ENCODE results near the gene KRT12. TPM values are rescaled to one million over a fixed set of nuclear protein-coding genes. Genes with fewer than 3 reads are reported as not detected.

The KRT12 gene
- total RNA-seq, 2 experiments from 2014 or later = not detected

GRCh38 chr17:40903129-40903847 lies 36.3 kb upstream of the KRT12 start:
- Mint-ChIP-seq H3K4me3 (no peak overlapping the region), H3K27me3 (ENCODE audit: low read depth) (peaks cover 26% of the 10 kb centered on the region), H3K9me3 (ENCODE audit: insufficient read depth) (no peaks in the 10 kb centered on the region), H3K4me1 (ENCODE audit: low read depth) (peaks cover 2% of the 10 kb centered on the region), H3K27ac (no peak overlapping the region), H3K36me3 (ENCODE audit: low read depth) (no peaks in the 10 kb centered on the region)
- ATAC-seq (no peak), DNase-seq (no peak)
- ChIA-PET CTCF (interaction anchor here (0.8 to 1.0 kb wide), 2 partner anchors 646 to 760 kb away, joined by 3 to 5 read pairs; no protein-coding TSS in a partner anchor), POLR2A (no interaction called here)

DNA sequence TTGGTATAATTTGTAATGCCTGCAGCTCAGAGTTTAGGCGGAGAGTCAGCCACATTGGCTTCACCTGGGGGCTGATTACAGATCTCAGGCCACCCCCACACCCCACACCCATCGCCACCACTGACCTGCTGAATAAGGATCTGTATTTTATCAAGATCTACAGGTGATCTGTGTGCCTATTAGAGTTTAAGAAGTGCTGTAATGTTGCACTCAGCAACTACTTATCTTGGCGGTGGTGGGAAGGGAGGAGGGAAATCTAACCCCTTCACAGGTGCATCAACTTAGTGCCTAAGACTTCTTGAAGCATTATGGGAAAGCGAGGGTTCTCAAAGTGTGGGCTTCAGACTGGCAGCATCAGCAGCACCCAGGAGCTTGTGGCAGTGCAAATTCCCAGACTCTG lies 35.5 kb upstream of the KRT12 start:
- ATAC-seq = no peak
- Mint-ChIP-seq H3K4me1 (ENCODE audit: low read depth) (peaks cover 2% of the 10 kb centered on the region), H3K27ac (no peak overlapping the region), H3K9me3 (ENCODE audit: insufficient read depth) (no peaks in the 10 kb centered on the region), H3K4me3 (no peak overlapping the region), H3K36me3 (ENCODE audit: low read depth) (no peaks in the 10 kb centered on the region), H3K27me3 (ENCODE audit: low read depth) (peaks cover 23% of the 10 kb centered on the region)
- POLR2A ChIA-PET = interaction anchor here (0.6 kb wide), 1 partner anchor 438 kb away, joined by 4 read pairs; no protein-coding TSS in a partner anchor
- CTCF ChIA-PET = interaction anchor here (1.0 to 2.0 kb wide), 5 partner anchors 99 to 760 kb away, joined by 3 to 7 read pairs (median 5); no protein-coding TSS in a partner anchor
- no peak for DNase-seq

DNA sequence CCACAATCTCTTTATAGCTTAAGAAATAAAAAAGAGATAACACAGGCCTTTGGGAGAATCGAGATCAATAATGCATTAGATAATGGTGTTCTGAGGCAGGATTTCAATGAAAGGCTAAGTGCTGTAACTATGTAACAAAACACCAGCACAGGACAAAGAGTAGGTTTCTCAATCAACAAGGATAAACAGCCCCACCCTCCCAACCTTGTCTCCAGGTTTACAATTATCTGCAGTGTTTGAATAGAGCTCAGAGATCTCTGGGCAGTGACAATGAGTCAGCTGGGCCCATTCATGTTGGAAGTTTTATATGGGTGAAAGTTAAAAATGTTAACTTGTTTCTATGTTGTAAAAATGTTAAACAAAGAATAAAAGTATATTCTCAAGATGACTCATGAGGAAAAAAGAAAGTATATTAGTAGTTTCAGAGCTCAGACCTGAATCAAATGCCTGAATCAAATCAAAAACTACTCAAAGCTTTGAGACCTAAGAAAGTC lies 35.0 kb upstream of the KRT12 start:
- H3K27me3 Mint-ChIP-seq (ENCODE audit: low read depth) = peaks cover 23% of the 10 kb centered on the region
- CTCF ChIA-PET = interaction anchor here (1.0 to 2.0 kb wide), 5 partner anchors 98 to 761 kb away, joined by 3 to 7 read pairs (median 5); no protein-coding TSS in a partner anchor
- no peak overlapping the region for H3K27ac Mint-ChIP-seq

GRCh38 chr17:40900809-40901356 lies 33.9 kb upstream of the KRT12 start:
- ATAC-seq (no peak), DNase-seq (no peak)
- Mint-ChIP-seq H3K27ac (no peak overlapping the region), H3K4me3 (no peak overlapping the region), H3K36me3 (ENCODE audit: low read depth) (no peaks in the 10 kb centered on the region), H3K27me3 (ENCODE audit: low read depth) (peaks cover 16% of the 10 kb centered on the region), H3K9me3 (ENCODE audit: insufficient read depth) (no peaks in the 10 kb centered on the region), H3K4me1 (ENCODE audit: low read depth) (peaks cover 2% of the 10 kb centered on the region)
- POLR2A ChIA-PET = no interaction called here
- CTCF ChIA-PET = interaction anchor here (1.4 to 2.0 kb wide), 2 partner anchors 748 to 762 kb away, joined by 3 to 7 read pairs; no protein-coding TSS in a partner anchor

More for the DNA sequence above, 35.0 kb upstream of the KRT12 start:
- H3K4me1 Mint-ChIP-seq (ENCODE audit: low read depth) = peaks cover 2% of the 10 kb centered on the region
- POLR2A ChIA-PET = interaction anchor here (0.6 kb wide), 1 partner anchor 438 kb away, joined by 4 read pairs; no protein-coding TSS in a partner anchor
- no peaks in the 10 kb centered on the region for H3K9me3 Mint-ChIP-seq (ENCODE audit: insufficient read depth)
- H3K4me3 Mint-ChIP-seq = no peak overlapping the region
- ATAC-seq = no peak
- DNase-seq = no peak
- no peaks in the 10 kb centered on the region for H3K36me3 Mint-ChIP-seq (ENCODE audit: low read depth)

DNA sequence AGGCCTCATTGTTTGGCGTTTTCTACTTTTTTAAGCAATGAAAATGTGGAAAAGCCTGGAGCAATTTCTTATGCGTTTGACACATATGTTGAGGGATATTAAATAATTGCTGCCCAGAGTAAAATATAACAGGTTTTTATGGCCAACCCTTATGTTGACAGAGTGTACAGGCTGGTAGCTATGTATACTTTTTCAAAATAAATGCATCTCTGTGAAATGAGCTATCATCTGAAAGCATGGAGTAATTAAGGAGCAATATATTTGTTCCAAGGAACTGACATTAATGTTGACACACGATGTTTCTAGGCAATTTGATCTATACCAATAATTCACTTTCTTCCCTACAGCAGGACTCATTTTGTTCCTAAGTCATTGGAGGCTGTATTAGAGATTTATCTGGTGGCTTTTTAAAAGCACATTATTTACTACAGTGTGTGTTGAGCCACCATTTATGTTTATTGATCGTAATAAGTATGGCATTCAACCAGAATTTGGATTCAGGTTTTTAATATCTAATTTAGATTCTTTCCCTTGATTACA lies 30.0 kb upstream of the KRT12 start:
- no peaks in the 10 kb centered on the region for H3K36me3 Mint-ChIP-seq (ENCODE audit: low read depth)
- DNase-seq (no peak), ATAC-seq (no peak)
- H3K4me3 Mint-ChIP-seq = no peak overlapping the region
- H3K9me3 Mint-ChIP-seq (ENCODE audit: insufficient read depth) = no peaks in the 10 kb centered on the region
- peaks cover 4% of the 10 kb centered on the region for H3K4me1 Mint-ChIP-seq (ENCODE audit: low read depth)
- CTCF ChIA-PET = interaction anchor here (0.6 to 2.4 kb wide), 3 partner anchors 12 to 769 kb away, joined by 3 to 7 read pairs (median 3); no protein-coding TSS in a partner anchor
- POLR2A ChIA-PET = no interaction called here
- peaks cover 24% of the 10 kb centered on the region for H3K27me3 Mint-ChIP-seq (ENCODE audit: low read depth)
- no peak overlapping the region for H3K27ac Mint-ChIP-seq

DNA sequence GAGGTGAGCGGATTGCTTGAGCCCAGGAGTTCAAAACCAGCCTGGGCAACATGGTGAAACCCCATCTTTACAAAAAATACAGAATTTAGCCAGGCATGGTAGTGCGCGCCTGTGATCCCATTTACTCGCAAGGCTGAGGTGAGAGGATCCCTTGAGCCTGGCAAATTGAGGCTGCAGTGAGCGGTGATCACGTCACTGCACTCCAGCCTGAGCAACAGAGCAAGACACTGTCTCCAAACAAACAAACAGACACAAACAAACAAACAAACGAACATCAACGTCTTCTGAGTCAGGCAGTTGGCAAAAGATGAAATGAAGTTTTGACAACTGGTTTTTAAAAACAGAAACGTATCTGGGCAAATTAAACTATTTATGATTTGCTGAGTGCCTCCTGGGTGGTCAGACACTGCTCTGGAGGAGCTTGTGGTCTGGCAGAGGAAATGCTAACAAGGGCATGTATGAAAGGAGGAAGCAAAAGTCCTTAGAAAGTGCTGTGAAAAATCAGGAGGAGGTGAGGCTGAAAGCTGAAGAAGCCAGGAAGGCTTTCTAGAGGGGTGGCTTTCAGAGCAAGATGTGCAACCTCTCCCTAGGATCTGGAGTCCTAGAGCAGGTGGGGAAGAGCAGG lies 28.2 kb upstream of the KRT12 start:
- H3K4me1 Mint-ChIP-seq (ENCODE audit: low read depth) = peaks cover 3% of the 10 kb centered on the region
- H3K4me3 Mint-ChIP-seq = no peak overlapping the region
- H3K27ac Mint-ChIP-seq = no peak overlapping the region
- no peaks in the 10 kb centered on the region for H3K36me3 Mint-ChIP-seq (ENCODE audit: low read depth)
- ChIA-PET POLR2A (no interaction called here), CTCF (no interaction called here)
- H3K27me3 Mint-ChIP-seq (ENCODE audit: low read depth) = peaks cover 19% of the 10 kb centered on the region
- DNase-seq = no peak
- ATAC-seq = no peak
- H3K9me3 Mint-ChIP-seq (ENCODE audit: insufficient read depth) = no peaks in the 10 kb centered on the region

DNA sequence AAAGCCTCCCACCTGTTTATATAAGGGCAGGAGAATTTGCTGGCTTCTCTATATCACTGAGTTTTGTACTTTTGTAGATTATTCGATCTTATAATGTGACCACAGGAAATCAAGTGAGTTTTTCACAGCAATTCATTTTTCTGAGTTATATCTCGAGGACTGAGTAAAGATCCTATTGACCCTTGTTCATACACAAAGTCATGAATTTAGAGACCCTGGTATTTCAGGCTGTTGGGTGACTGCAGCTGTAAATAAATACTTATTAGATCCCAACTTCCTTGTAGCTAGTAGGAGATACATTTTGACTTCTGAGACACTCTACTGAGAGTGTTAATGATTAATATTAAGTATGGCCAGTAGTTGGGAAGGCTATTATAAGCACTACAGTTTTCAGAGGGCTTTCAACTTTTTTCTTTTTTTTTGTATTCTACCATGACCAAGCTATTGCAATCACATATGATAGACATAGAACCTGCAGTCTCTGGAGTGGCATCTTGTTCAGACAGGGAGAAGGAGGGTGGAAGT lies 21.2 kb upstream of the KRT12 start:
- Mint-ChIP-seq H3K4me1 (ENCODE audit: low read depth) (no peaks in the 10 kb centered on the region), H3K27me3 (ENCODE audit: low read depth) (peaks cover 31% of the 10 kb centered on the region), H3K4me3 (no peak overlapping the region), H3K27ac (no peak overlapping the region), H3K9me3 (ENCODE audit: insufficient read depth) (no peaks in the 10 kb centered on the region), H3K36me3 (ENCODE audit: low read depth) (no peaks in the 10 kb centered on the region)
- POLR2A ChIA-PET = no interaction called here
- ATAC-seq (no peak), DNase-seq (no peak)
- CTCF ChIA-PET = no interaction called here

DNA sequence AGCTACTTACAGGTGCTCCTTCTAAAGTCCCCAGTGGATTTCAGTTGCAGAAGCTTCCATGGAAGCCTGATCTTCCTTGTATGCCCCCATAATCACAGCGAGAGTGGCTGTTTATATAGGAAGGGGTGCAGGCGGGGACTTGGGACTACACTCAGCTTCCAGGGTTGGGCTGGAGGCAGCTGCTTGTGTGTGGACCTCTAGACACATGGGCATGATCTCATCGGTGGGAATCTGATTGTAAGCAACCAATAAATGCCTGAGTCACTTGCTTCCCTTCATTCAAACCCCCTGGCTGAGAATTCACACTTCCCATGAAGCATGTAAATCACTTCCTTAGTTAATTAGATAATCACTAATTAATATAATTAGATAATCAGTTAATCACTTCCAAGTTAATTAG lies 19.1 kb upstream of the KRT12 start:
- H3K4me3 Mint-ChIP-seq = no peak overlapping the region

GRCh38 chr17:40884708-40885512 lies 17.9 kb upstream of the KRT12 start, which contains the start of gene KRT20:
TSS of gene KRT20 (minus strand) at chr17:40885242. CDS start at chr17:40885185, 57 bp downstream.
- H3K27ac Mint-ChIP-seq = no peak within 1 kb of the TSS
- ChIA-PET POLR2A (no interaction called here), CTCF (interaction anchor here (1.5 to 1.6 kb wide), 2 partner anchors 11 to 26 kb away, joined by 4 read pairs; no protein-coding TSS in a partner anchor)
- H3K27me3 Mint-ChIP-seq (ENCODE audit: low read depth) = peaks cover 26% of the 10 kb centered on the region
- H3K36me3 Mint-ChIP-seq (ENCODE audit: low read depth) = no peaks in the 10 kb centered on the region
- ATAC-seq (no peak), DNase-seq (no peak)
- H3K9me3 Mint-ChIP-seq (ENCODE audit: insufficient read depth) = no peaks in the 10 kb centered on the region
- no peak within 1 kb of the TSS for H3K4me3 Mint-ChIP-seq
- H3K4me1 Mint-ChIP-seq (ENCODE audit: low read depth) = no peaks in the 10 kb centered on the region

More for the DNA sequence above, 19.1 kb upstream of the KRT12 start:
- Mint-ChIP-seq H3K36me3 (ENCODE audit: low read depth) (no peaks in the 10 kb centered on the region), H3K4me1 (ENCODE audit: low read depth) (no peaks in the 10 kb centered on the region), H3K27ac (no peak overlapping the region), H3K27me3 (ENCODE audit: low read depth) (peaks cover 25% of the 10 kb centered on the region), H3K9me3 (ENCODE audit: insufficient read depth) (no peaks in the 10 kb centered on the region)
- DNase-seq (no peak), ATAC-seq (no peak)
- POLR2A ChIA-PET = no interaction called here
- CTCF ChIA-PET = interaction anchor here (0.8 to 1.0 kb wide), 2 partner anchors 38 to 663 kb away, joined by 3 to 4 read pairs; no protein-coding TSS in a partner anchor

DNA sequence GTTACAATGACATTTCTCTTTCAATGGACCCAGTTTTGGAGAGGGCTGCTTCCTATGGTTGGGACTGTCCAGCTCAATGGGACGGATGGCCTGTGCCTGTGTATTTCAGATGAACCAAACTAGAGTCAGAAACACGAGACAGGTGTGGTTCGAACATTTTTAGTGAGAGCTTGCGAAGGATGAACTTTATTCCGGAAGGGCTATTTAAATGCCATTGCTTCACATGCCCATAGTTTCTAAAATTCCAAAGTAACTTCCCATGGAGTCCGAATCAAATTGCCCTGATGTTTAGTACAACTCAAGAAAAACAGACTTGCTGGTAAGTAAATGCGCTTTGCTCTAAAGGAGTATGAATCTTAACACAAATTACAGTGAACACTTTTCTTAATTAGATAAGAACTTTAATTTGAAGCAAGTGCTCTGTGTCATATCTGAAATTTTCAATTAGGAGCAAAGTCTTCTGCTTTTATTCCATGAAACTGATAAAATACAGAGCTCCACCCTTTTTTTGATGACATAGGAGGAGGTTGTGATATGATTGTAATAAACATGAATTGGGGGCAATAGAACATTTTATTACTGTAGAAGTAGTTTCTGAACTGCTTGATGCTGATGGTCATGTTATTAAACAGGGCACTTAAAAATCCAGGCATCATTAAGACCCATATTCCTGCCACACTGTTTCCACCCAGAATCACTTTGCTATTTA lies 16.8 kb upstream of the KRT12 start:
- Mint-ChIP-seq H3K4me1 (ENCODE audit: low read depth) (no peaks in the 10 kb centered on the region), H3K4me3 (no peak overlapping the region), H3K27me3 (ENCODE audit: low read depth) (peaks cover 15% of the 10 kb centered on the region), H3K36me3 (ENCODE audit: low read depth) (no peaks in the 10 kb centered on the region), H3K9me3 (ENCODE audit: insufficient read depth) (no peaks in the 10 kb centered on the region), H3K27ac (no peak overlapping the region)
- ATAC-seq (no peak), DNase-seq (no peak)
- ChIA-PET CTCF (interaction anchor here (1.5 to 1.6 kb wide), 2 partner anchors 10 to 27 kb away, joined by 4 read pairs; no protein-coding TSS in a partner anchor), POLR2A (no interaction called here)

All from activated CD8-positive, alpha-beta T cell treated with anti-CD3 and anti-CD28 coated beads, Interleukin-2, amount 10 ng/mL, durations not matched to agents 7 days and 5 days (primary cell).